Measurements from ENCODE around the gene TOX3. TPM values are rescaled to one million over a fixed set of nuclear protein-coding genes. Genes with fewer than 3 reads are reported as not detected.
A peak's percentile ranks its signal among the peaks of the same experiment; 100 is the strongest.

TOX3 gene
- total and polyA plus RNA-seq, 2 of the 13 experiments (the other 11 are each of a cell fraction or from before 2014, with no cell fraction given), result 14.5 to 98.6 TPM

DNA sequence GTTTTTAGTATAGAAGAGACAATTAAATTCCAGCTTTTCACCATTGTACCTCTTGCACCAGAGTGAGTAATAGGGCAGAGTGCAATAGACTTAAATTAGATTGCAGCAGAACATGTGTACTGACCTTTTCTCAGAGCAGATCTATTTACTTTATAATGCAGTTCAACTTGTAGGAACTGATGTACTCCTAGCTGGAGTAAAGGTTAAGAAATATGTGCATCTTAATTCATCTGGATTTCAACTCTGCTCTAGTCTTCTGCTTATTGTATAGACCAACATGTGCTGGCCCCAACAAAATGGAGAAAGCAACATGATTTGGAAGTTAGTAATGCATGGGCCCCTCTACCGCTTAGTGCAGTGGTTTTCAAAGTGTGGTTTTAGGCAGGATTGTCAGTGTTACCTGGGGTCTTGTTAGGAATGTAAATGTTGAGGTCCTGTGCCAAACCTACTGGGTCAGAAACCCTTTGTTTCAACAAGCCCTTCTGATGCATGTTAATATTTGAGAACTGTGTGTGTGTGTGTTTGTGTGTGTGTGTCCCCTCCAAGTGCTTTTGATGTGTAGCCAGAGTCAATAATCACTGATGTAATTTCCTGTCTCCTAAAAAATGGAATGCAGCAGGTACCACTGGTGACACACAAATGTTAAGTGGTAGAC, 138.6 kb downstream of the TOX3 start (continued):
- TF ChIP-seq ZNF746 (CRISPR knock-in tag; IDR thresholded peaks at IDR 0.05) (peak; percentile 67; the same call in 1 of the 2 replicates), TBX3 (IDR thresholded peaks at IDR 0.05; ENCODE audit: borderline replicate concordance) (peak; percentile 90), ZNF224 (CRISPR knock-in tag; IDR thresholded peaks at IDR 0.05) (no peak), ELF4 (CRISPR knock-in tag; IDR thresholded peaks at IDR 0.05; ENCODE audit: borderline replicate concordance) (no peak), RFXAP (CRISPR knock-in tag; IDR thresholded peaks at IDR 0.05; ENCODE audit: borderline replicate concordance) (no peak; the same call in 1 of the 2 replicates), ZNF564 (CRISPR knock-in tag; IDR thresholded peaks at IDR 0.05) (no peak), MED1 (CRISPR knock-in tag; IDR thresholded peaks at IDR 0.05) (peak; percentile 96), ZNF451 (CRISPR knock-in tag; IDR thresholded peaks at IDR 0.05) (no peak), CREB1 (IDR thresholded peaks at IDR 0.05) (peak; percentile 44; the same call in 1 of the 2 replicates), CREB1 (CRISPR knock-in tag; IDR thresholded peaks at IDR 0.05) (peak; percentile 82), GTF3A (CRISPR knock-in tag; conservative IDR thresholded peaks at IDR 0.05) (0 out of 2 replicates have a peak, but pooled peaks have one; percentile 39), POLR2AphosphoS2 (IDR thresholded peaks at IDR 0.05; ENCODE audit: low read depth, low read length) (no peak), DR1 (CRISPR knock-in tag; IDR thresholded peaks at IDR 0.05) (no peak)
- TF ChIP-seq, protein P1, sequence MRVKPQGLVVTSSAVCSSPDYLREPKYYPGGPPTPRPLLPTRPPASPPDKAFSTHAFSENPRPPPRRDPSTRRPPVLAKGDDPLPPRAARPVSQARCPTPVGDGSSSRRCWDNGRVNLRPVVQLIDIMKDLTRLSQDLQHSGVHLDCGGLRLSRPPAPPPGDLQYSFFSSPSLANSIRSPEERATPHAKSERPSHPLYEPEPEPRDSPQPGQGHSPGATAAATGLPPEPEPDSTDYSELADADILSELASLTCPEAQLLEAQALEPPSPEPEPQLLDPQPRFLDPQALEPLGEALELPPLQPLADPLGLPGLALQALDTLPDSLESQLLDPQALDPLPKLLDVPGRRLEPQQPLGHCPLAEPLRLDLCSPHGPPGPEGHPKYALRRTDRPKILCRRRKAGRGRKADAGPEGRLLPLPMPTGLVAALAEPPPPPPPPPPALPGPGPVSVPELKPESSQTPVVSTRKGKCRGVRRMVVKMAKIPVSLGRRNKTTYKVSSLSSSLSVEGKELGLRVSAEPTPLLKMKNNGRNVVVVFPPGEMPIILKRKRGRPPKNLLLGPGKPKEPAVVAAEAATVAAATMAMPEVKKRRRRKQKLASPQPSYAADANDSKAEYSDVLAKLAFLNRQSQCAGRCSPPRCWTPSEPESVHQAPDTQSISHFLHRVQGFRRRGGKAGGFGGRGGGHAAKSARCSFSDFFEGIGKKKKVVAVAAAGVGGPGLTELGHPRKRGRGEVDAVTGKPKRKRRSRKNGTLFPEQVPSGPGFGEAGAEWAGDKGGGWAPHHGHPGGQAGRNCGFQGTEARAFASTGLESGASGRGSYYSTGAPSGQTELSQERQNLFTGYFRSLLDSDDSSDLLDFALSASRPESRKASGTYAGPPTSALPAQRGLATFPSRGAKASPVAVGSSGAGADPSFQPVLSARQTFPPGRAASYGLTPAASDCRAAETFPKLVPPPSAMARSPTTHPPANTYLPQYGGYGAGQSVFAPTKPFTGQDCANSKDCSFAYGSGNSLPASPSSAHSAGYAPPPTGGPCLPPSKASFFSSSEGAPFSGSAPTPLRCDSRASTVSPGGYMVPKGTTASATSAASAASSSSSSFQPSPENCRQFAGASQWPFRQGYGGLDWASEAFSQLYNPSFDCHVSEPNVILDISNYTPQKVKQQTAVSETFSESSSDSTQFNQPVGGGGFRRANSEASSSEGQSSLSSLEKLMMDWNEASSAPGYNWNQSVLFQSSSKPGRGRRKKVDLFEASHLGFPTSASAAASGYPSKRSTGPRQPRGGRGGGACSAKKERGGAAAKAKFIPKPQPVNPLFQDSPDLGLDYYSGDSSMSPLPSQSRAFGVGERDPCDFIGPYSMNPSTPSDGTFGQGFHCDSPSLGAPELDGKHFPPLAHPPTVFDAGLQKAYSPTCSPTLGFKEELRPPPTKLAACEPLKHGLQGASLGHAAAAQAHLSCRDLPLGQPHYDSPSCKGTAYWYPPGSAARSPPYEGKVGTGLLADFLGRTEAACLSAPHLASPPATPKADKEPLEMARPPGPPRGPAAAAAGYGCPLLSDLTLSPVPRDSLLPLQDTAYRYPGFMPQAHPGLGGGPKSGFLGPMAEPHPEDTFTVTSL (CRISPR knock-in tag; IDR thresholded peaks at IDR 0.05; ENCODE audit: borderline replicate concordance), result peak; percentile 99
- TF ChIP-seq, protein P2, sequence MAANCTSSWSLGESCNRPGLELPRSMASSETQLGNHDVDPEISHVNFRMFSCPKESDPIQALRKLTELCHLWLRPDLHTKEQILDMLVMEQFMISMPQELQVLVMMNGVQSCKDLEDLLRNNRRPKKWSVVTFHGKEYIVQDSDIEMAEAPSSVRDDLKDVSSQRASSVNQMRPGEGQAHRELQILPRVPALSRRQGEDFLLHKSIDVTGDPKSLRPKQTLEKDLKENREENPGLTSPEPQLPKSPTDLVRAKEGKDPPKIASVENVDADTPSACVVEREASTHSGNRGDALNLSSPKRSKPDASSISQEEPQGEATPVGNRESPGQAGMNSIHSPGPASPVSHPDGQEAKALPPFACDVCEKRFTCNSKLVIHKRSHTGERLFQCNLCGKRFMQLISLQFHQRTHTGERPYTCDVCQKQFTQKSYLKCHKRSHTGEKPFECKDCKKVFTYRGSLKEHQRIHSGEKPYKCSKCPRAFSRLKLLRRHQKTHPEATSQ (CRISPR knock-in tag; IDR thresholded peaks at IDR 0.05; ENCODE audit: borderline replicate concordance), result peak; percentile 79; the same call in 1 of the 2 replicates
- TF ChIP-seq, protein P3, sequence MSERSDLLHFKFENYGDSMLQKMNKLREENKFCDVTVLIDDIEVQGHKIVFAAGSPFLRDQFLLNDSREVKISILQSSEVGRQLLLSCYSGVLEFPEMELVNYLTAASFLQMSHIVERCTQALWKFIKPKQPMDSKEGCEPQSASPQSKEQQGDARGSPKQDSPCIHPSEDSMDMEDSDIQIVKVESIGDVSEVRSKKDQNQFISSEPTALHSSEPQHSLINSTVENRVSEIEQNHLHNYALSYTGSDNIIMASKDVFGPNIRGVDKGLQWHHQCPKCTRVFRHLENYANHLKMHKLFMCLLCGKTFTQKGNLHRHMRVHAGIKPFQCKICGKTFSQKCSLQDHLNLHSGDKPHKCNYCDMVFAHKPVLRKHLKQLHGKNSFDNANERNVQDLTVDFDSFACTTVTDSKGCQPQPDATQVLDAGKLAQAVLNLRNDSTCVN (CRISPR knock-in tag; IDR thresholded peaks at IDR 0.05; ENCODE audit: borderline replicate concordance), result no peak
